ENCODE measurements around the gene MOCS2. TPM values are rescaled to one million over a fixed set of nuclear protein-coding genes. Genes with fewer than 3 reads are reported as not detected.

MOCS2 gene
- total RNA-seq, 2 experiments from 2014 or later, result 12.1 to 23.2 TPM

DNA sequence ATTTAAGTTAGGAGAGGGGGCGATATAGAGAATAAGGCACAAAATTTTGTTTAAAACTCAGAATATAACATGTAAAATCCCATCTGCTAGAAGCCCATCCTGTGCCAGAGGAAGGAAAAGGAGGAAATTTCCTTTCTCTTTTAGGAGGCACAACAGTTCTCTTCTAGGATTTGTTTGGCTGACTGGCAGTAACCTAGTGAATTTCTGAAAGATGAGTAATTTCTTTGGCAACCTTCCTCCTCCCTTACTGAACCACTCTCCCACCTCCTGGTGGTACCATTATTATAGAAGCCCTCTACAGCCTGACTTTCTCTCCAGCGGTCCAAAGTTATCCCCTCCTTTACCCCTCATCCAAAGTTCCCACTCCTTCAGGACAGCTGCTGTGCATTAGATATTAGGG is 18.3 kb downstream of the MOCS2 start:
- Histone ChIP-seq H4K20me1 (ENCODE audit: insufficient read depth, low read length) (no peaks in the 10 kb centered on the region), H3K36me3 (ENCODE audit: insufficient read depth, low read length) (no peaks in the 10 kb centered on the region), H3K4me3 (ENCODE audit: low read depth, low read length, poor library complexity, severe bottlenecking) (no peak overlapping the region), H3K4me2 (ENCODE audit: low read length) (no peak overlapping the region), H3K79me2 (ENCODE audit: insufficient read depth, low read depth, low read length) (no peaks in the 10 kb centered on the region), H3K27ac (ENCODE audit: low read depth, low read length, poor library complexity, severe bottlenecking) (no peak overlapping the region), H3K9me3 (ENCODE audit: low read length) (no peaks in the 10 kb centered on the region), H3K4me1 (ENCODE audit: insufficient read depth, low read length, poor library complexity, severe bottlenecking) (no peaks in the 10 kb centered on the region), H3K9me2 (ENCODE audit: insufficient read depth, low read length) (no peaks in the 10 kb centered on the region), H2AFZ (ENCODE audit: low read length) (no peak overlapping the region)
- no TSS peak for BruUV-seq (replicated peaks)
- DNase-seq (ENCODE audit: low spot score), result no peak
- TF ChIP-seq, protein P1, sequence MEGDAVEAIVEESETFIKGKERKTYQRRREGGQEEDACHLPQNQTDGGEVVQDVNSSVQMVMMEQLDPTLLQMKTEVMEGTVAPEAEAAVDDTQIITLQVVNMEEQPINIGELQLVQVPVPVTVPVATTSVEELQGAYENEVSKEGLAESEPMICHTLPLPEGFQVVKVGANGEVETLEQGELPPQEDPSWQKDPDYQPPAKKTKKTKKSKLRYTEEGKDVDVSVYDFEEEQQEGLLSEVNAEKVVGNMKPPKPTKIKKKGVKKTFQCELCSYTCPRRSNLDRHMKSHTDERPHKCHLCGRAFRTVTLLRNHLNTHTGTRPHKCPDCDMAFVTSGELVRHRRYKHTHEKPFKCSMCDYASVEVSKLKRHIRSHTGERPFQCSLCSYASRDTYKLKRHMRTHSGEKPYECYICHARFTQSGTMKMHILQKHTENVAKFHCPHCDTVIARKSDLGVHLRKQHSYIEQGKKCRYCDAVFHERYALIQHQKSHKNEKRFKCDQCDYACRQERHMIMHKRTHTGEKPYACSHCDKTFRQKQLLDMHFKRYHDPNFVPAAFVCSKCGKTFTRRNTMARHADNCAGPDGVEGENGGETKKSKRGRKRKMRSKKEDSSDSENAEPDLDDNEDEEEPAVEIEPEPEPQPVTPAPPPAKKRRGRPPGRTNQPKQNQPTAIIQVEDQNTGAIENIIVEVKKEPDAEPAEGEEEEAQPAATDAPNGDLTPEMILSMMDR (conservative IDR thresholded peaks at IDR 0.05; ENCODE audit: low read length), result no peak
- no peak for TF ChIP-seq EZH2phosphoT487 (IDR thresholded peaks at IDR 0.05; ENCODE audit: borderline replicate concordance, low read depth, low read length)
- CTCF ChIA-PET (ENCODE audit: unreplicated experiment), result no interaction called here
- intact Hi-C loops (cut with micrococcal nuclease; ENCODE audit: unreplicated experiment), result no loop called here
- POLR2A ChIA-PET, result no interaction called here

DNA sequence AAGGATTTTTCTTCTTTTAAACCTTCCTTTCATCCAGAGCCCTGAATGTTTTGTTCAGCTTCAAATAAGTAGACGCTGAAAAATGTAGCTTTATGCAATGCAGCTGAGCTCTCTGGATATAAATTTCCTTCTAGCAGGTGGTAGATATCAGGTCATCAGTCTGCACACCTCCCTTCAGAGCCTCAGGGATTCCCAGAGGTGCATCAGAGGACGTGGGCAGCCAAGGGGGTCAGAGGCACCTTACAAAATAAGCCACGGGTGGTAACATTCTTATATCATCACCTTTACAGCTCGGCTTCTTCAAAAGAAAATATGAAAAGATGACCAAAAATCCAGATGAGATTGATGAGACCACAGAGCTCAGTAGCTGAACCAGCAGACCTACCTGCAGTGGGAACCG is 19.3 kb downstream of the MOCS2 start:
- TF ChIP-seq EZH2phosphoT487 (IDR thresholded peaks at IDR 0.05; ENCODE audit: borderline replicate concordance, low read depth, low read length), result no peak
- TF ChIP-seq, protein P1 (conservative IDR thresholded peaks at IDR 0.05; ENCODE audit: low read length), result no peak
- Histone ChIP-seq H3K36me3 (ENCODE audit: insufficient read depth, low read length) (no peaks in the 10 kb centered on the region), H3K4me1 (ENCODE audit: insufficient read depth, low read length, poor library complexity, severe bottlenecking) (no peaks in the 10 kb centered on the region), H4K20me1 (ENCODE audit: insufficient read depth, low read length) (no peaks in the 10 kb centered on the region), H3K79me2 (ENCODE audit: insufficient read depth, low read depth, low read length) (no peaks in the 10 kb centered on the region), H3K4me3 (ENCODE audit: low read depth, low read length, poor library complexity, severe bottlenecking) (no peak overlapping the region), H3K4me2 (ENCODE audit: low read length) (no peak overlapping the region), H3K9me3 (ENCODE audit: low read length) (no peaks in the 10 kb centered on the region), H2AFZ (ENCODE audit: low read length) (no peak overlapping the region), H3K27ac (ENCODE audit: low read depth, low read length, poor library complexity, severe bottlenecking) (no peak overlapping the region), H3K9me2 (ENCODE audit: insufficient read depth, low read length) (no peaks in the 10 kb centered on the region)
- no TSS peak for BruUV-seq (replicated peaks)
- intact Hi-C loops (cut with micrococcal nuclease; ENCODE audit: unreplicated experiment), result no loop called here
- POLR2A ChIA-PET, result interaction anchor here (0.6 to 2.1 kb wide), 4 partner anchors 9 to 55 kb away, joined by 3 to 6 read pairs (median 3); no protein-coding TSS in a partner anchor
- no peak for DNase-seq (ENCODE audit: low spot score)
- CTCF ChIA-PET (ENCODE audit: unreplicated experiment), result no interaction called here

- Histone ChIP-seq H3K9me2 (ENCODE audit: insufficient read depth, low read length) (no peaks in the 10 kb centered on the region), H3K79me2 (ENCODE audit: insufficient read depth, low read depth, low read length) (no peaks in the 10 kb centered on the region), H3K9me3 (ENCODE audit: low read length) (no peaks in the 10 kb centered on the region), H3K27ac (ENCODE audit: low read depth, low read length, poor library complexity, severe bottlenecking) (no peak overlapping the region), H4K20me1 (ENCODE audit: insufficient read depth, low read length) (no peaks in the 10 kb centered on the region), H3K4me3 (ENCODE audit: low read depth, low read length, poor library complexity, severe bottlenecking) (no peak overlapping the region), H2AFZ (ENCODE audit: low read length) (no peak overlapping the region), H3K36me3 (ENCODE audit: insufficient read depth, low read length) (no peaks in the 10 kb centered on the region), H3K4me2 (ENCODE audit: low read length) (no peak overlapping the region), H3K4me1 (ENCODE audit: insufficient read depth, low read length, poor library complexity, severe bottlenecking) (no peaks in the 10 kb centered on the region)
- DNase-seq (ENCODE audit: low spot score), result no peak
- ChIA-PET CTCF (ENCODE audit: unreplicated experiment) (no interaction called here), POLR2A (interaction anchor here (0.6 to 2.1 kb wide), 3 partner anchors 8 to 20 kb away, joined by 3 to 7 read pairs (median 6); no protein-coding TSS in a partner anchor)
- TF ChIP-seq, protein P1 (conservative IDR thresholded peaks at IDR 0.05; ENCODE audit: low read length), result no peak
- no peak for TF ChIP-seq EZH2phosphoT487 (IDR thresholded peaks at IDR 0.05; ENCODE audit: borderline replicate concordance, low read depth, low read length)
- no TSS peak for BruUV-seq (replicated peaks)
- intact Hi-C loops (cut with micrococcal nuclease; ENCODE audit: unreplicated experiment), result no loop called here
Observed at GRCh38 chr5:53089481-53089991, 20.0 kb downstream of the MOCS2 start.
